ENCODE data around the gene PANK1.

Gene PANK1

DNA sequence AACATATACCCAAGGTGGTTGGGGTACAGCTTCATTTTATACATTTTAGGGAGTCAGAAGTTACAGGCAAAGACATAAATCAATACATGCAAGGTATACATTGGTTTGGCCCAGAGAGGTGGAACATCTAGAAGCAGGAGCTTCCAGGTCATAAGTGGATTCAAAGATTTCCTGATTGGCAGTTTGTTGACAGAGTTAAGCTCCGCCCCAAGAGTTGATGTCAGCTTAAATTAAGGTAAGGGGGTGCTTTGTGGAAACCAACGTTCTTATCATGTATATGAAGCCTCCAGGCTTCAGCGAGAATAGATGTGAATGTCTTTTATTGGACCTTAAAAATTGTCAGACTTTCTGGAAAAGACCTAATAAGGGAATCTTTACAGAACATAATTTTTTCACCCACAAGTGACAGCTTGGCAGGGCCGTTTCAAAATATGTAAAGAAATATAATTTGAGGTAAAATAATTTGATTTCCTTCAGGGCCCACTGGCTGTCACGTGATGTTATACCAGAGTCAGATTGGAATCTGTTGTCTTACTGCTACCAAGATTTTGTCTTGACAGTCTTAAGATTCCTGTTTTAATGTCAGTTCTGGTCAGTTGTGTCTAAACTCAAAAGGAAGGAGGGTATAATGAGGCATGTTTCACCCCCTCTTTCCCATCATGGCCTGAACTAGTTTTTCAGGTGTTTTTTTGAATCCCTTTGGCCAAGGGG lies 6.3 kb upstream of the PANK1 start:
- Histone ChIP-seq H3K27ac (ENCODE audit: low read length) (no peak overlapping the region), H3K27me3 (ENCODE audit: control insufficient read depth, insufficient read depth, low read length) (no peaks in the 10 kb centered on the region), H3K9ac (ENCODE audit: low read length) (no peak overlapping the region), H3K9me3 (ENCODE audit: control insufficient read depth, low read depth, low read length) (no peaks in the 10 kb centered on the region), H3K4me3 (ENCODE audit: low read length) (no peak overlapping the region), H3K4me1 (ENCODE audit: control insufficient read depth, low read depth, low read length) (peaks cover 12% of the 10 kb centered on the region), H3K36me3 (ENCODE audit: control insufficient read depth, low read depth, low read length) (no peaks in the 10 kb centered on the region)

DNA sequence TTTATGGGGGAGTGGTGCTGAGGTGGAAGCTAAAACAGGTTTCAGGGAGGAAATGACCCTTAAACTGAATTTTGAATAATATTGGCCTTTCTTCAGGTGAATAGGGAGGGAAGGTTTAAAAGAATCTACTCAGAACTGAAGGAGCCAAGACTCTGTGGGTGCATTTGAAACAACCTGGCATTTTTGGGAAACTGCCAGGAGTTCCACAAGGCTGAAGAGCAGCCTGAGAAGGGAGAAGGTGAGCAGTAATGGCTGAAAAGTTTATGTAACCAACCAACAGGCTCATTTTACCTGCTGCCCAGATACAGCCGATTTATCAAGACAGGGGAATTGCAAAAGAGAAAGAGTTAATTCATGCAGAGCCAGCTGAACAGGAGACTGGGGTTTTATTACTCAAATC lies 4.0 kb upstream of the PANK1 start:
- H3K27me3 ChIP-seq (ENCODE audit: control insufficient read depth, insufficient read depth, low read length) = no peaks in the 10 kb centered on the region
- H3K27ac ChIP-seq (ENCODE audit: low read length) = no peak overlapping the region
- peaks cover 20% of the 10 kb centered on the region for H3K4me1 ChIP-seq (ENCODE audit: control insufficient read depth, low read depth, low read length)
- H3K9ac ChIP-seq (ENCODE audit: low read length) = no peak overlapping the region
- no peaks in the 10 kb centered on the region for H3K9me3 ChIP-seq (ENCODE audit: control insufficient read depth, low read depth, low read length)
- no peak overlapping the region for H3K4me3 ChIP-seq (ENCODE audit: low read length)
- no peaks in the 10 kb centered on the region for H3K36me3 ChIP-seq (ENCODE audit: control insufficient read depth, low read depth, low read length)

DNA sequence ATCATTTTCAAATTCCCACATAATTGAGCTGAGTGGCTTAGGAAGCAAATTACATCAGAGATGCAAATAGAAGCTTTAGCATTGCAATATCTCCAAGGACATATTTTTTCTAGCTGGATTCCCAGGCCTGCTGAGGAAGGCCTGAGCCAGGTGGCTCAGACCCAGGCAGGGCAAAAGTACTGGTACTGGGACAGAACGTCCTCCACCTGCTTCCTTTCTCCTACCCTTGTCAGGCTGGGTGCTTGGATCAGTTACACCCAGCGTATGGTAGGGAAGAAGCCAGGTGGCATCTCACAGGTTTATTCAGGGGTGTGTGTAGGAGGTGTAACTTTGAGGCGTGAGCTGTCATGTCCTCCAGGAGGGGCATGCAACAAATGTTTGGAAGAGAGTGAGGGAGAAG lies 3.0 kb upstream of the PANK1 start:
- Histone ChIP-seq H3K27ac (ENCODE audit: low read length) (no peak overlapping the region), H3K9ac (ENCODE audit: low read length) (no peak overlapping the region), H3K4me1 (ENCODE audit: control insufficient read depth, low read depth, low read length) (peaks cover 22% of the 10 kb centered on the region), H3K36me3 (ENCODE audit: control insufficient read depth, low read depth, low read length) (no peaks in the 10 kb centered on the region), H3K9me3 (ENCODE audit: control insufficient read depth, low read depth, low read length) (no peaks in the 10 kb centered on the region), H3K4me3 (ENCODE audit: low read length) (no peak overlapping the region), H3K27me3 (ENCODE audit: control insufficient read depth, insufficient read depth, low read length) (no peaks in the 10 kb centered on the region)

DNA sequence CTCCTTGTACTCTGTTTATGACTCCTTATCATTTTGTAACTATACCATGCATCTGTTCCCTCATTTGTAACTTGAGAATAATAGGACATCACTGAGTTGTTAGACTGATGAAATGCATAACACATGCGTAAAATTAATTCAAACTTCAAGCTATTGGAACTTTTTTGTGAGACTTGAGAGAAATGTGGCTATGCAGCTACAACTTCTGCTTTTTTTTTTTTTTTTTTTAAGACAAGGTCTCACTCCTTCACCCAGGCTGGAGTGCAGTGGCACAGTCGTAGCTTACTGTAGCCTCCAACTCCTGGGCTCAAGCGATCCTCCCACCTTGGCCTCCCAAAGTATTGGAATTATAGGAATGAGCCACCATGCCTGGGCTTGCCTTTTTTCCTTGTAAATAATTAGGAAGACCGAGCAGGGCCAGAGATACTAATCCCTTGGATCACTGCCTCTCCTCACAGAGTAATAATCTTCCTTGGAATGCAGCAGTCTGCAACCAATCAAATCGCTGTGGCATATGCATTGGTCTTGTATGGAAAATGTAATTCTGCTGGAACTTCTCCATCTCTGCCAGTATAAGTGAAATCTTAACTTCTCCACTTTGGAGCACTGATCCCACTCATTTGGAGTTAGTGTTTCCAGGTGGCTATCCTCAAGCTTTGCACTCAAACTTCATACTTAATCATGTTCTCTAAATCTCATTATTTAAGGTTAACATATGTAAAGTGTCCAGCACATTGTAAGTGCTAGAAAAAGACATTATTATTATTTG lies 2.0 kb upstream of the PANK1 start:
- H3K9me3 ChIP-seq (ENCODE audit: control insufficient read depth, low read depth, low read length) = no peaks in the 10 kb centered on the region
- H3K36me3 ChIP-seq (ENCODE audit: control insufficient read depth, low read depth, low read length) = no peaks in the 10 kb centered on the region
- H3K27me3 ChIP-seq (ENCODE audit: control insufficient read depth, insufficient read depth, low read length) = no peaks in the 10 kb centered on the region
- peaks cover 30% of the 10 kb centered on the region for H3K4me1 ChIP-seq (ENCODE audit: control insufficient read depth, low read depth, low read length)
- no peak overlapping the region for H3K4me3 ChIP-seq (ENCODE audit: low read length)
- no peak overlapping the region for H3K9ac ChIP-seq (ENCODE audit: low read length)
- H3K27ac ChIP-seq (ENCODE audit: low read length) = no peak overlapping the region

DNA sequence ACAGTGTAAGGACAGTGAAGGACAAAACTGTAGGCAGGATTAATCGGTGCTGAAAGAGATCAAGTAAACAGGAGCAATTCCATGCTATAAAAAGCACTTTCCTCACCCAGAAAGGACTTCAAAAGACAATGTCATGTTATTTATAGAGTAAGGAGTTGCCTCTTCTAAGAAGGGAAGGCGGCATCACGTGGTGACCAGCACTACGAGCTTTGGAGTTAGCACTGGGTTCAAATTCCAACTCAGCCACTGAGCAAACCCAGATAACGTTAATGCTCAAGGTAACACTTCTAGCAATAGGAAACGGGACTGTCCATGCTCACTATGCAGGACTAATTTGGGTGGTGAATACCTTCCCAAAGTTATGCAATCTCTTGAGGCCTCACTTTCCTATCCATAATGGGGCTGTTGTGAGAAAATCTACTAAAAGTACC lies 715 bp upstream of the PANK1 start:
- Histone ChIP-seq H3K9ac (ENCODE audit: low read length) (peak overlapping the region; percentile 96), H3K27ac (ENCODE audit: low read length) (peak overlapping the region; percentile 95), H3K27me3 (ENCODE audit: control insufficient read depth, insufficient read depth, low read length) (no peaks in the 10 kb centered on the region)

DNA sequence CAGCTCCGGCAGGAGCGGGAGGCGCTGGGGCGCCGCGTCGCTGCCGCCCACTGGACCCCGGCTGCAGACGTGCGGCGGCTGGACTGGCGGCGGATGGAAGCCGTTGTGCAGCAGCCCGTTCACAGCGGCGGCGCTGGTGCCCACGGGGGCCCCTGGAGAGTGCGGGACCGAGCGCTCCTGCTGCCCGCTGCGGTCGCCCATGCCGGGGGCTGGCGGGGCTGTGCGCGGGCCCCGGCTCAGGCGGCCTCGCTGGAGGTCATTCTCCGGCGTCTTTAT lies 413 bp downstream of the PANK1 start:
- peak overlapping the region; percentile 95 for H3K27ac ChIP-seq (ENCODE audit: low read length)
- H3K9me3 ChIP-seq (ENCODE audit: control insufficient read depth, low read depth, low read length) = no peaks in the 10 kb centered on the region
- no peaks in the 10 kb centered on the region for H3K36me3 ChIP-seq (ENCODE audit: control insufficient read depth, low read depth, low read length)
- peak overlapping the region; percentile 100 for H3K4me3 ChIP-seq (ENCODE audit: low read length)
- peak overlapping the region; percentile 96 for H3K9ac ChIP-seq (ENCODE audit: low read length)
- peaks cover 29% of the 10 kb centered on the region for H3K4me1 ChIP-seq (ENCODE audit: control insufficient read depth, low read depth, low read length)
- no peaks in the 10 kb centered on the region for H3K27me3 ChIP-seq (ENCODE audit: control insufficient read depth, insufficient read depth, low read length)

More for the DNA sequence above, 715 bp upstream of the PANK1 start:
- Histone ChIP-seq H3K4me3 (ENCODE audit: low read length) (peak overlapping the region; percentile 100), H3K9me3 (ENCODE audit: control insufficient read depth, low read depth, low read length) (no peaks in the 10 kb centered on the region), H3K4me1 (ENCODE audit: control insufficient read depth, low read depth, low read length) (peaks cover 29% of the 10 kb centered on the region), H3K36me3 (ENCODE audit: control insufficient read depth, low read depth, low read length) (no peaks in the 10 kb centered on the region)

DNA sequence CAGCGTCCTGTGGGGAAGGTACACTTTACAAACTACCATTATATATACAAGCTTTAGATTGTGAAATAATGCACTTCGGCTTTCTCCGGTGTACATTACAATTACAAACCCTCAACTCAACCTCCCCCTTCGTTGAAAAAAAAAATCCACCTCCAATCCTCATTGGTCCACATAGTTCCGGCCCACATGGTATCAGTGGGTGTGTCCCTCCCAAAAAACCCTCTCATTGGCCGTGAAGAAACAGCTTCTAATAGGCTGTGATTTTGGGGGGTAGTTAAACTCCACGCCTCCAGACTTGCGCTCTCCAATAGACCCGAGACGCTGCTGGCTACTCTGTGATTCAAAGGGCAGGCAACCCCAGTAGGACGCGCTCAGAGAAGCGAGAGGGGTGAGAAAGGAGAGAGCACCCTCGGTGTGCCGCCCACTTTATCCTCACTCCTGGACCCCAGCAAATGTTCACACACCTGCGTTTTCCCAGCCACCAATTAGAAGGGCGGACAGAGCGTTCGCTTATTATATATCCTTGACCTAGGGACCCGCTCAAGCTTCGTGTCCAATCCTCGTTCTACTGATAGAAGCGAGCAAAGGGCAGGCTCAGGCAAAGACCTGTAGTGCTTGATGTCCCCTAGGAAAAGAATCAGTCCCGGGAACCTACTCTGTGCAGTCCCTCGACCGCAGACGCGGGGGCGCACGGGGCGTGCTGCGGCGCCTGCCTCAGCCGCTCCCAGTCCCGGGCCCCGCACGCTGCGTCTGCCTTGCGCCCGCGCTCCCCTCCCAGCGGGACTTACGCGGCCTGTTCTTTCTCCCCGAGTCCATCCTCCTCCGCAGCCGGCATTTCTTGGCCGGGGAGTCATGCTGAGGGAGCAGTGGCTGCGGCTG lies 991 bp downstream of the PANK1 start:
- Histone ChIP-seq H3K9me3 (ENCODE audit: control insufficient read depth, low read depth, low read length) (no peaks in the 10 kb centered on the region), H3K9ac (ENCODE audit: low read length) (peak overlapping the region; percentile 96), H3K4me1 (ENCODE audit: control insufficient read depth, low read depth, low read length) (peaks cover 29% of the 10 kb centered on the region), H3K27ac (ENCODE audit: low read length) (peak overlapping the region; percentile 78), H3K36me3 (ENCODE audit: control insufficient read depth, low read depth, low read length) (no peaks in the 10 kb centered on the region), H3K27me3 (ENCODE audit: control insufficient read depth, insufficient read depth, low read length) (no peaks in the 10 kb centered on the region), H3K4me3 (ENCODE audit: low read length) (peak overlapping the region; percentile 100)

DNA sequence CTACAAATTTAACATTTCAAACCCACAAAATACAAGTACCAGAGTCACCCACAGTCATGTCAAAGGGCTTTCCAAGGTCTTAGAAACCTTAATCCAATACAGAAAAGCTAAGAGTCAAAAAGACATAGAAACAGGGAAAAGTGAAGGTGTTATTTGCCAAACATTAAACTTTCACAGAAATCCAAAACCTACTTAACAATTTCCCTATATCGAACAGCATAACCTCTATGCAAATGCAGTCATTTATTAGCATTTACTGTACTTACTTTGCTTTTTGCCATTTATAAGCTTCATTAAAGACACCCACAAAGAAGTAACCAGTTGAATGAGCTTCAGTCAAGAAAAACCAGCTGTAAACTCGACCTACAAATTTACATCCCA lies 1.6 kb downstream of the PANK1 start:
- H3K9me3 ChIP-seq (ENCODE audit: control insufficient read depth, low read depth, low read length) = no peaks in the 10 kb centered on the region
- peaks cover 29% of the 10 kb centered on the region for H3K4me1 ChIP-seq (ENCODE audit: control insufficient read depth, low read depth, low read length)
- no peaks in the 10 kb centered on the region for H3K36me3 ChIP-seq (ENCODE audit: control insufficient read depth, low read depth, low read length)
- peak overlapping the region; percentile 96 for H3K9ac ChIP-seq (ENCODE audit: low read length)
- peak overlapping the region; percentile 100 for H3K4me3 ChIP-seq (ENCODE audit: low read length)
- peak overlapping the region; percentile 67 for H3K27ac ChIP-seq (ENCODE audit: low read length)
- no peaks in the 10 kb centered on the region for H3K27me3 ChIP-seq (ENCODE audit: control insufficient read depth, insufficient read depth, low read length)

DNA sequence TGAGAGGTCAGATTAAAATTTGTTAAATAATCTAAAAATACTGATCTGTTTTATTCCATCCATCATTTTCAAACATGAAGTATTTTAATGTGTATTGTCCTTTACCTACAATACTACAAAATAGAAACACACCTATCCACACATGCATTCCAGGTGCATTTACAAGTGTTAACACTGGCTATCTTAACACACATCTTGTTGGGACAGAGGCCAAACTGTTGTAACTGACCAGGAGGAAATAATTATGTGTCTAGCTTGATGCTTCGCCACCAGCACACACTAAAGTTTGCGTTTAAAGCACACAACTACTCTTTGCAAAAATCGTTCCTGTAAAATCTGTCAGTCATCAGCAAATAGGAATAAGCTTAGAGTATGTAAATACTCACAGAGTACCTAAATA lies 2.8 kb downstream of the PANK1 start:
- Histone ChIP-seq H3K9ac (ENCODE audit: low read length) (peak overlapping the region; percentile 96), H3K36me3 (ENCODE audit: control insufficient read depth, low read depth, low read length) (no peaks in the 10 kb centered on the region), H3K9me3 (ENCODE audit: control insufficient read depth, low read depth, low read length) (no peaks in the 10 kb centered on the region), H3K27ac (ENCODE audit: low read length) (no peak overlapping the region), H3K27me3 (ENCODE audit: control insufficient read depth, insufficient read depth, low read length) (no peaks in the 10 kb centered on the region), H3K4me1 (ENCODE audit: control insufficient read depth, low read depth, low read length) (peaks cover 29% of the 10 kb centered on the region), H3K4me3 (ENCODE audit: low read length) (peak overlapping the region; percentile 100)

DNA sequence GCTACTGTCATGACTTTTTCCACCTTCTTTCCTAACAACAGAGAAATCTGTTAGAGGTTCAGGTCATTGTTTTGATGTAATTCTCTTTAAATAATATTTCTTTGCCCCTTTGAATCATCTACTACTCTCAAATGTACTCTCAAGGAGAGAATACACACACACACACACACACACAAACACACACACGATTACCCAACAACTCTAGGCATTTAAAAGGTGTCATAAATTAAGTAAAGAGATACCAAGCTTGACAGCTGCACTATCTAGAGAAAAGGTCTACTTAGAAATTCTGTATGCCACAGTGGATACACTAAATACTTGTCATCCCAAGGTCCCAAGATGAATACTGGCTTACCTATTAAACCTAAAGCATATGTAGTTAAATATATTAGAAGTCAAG lies 4.8 kb downstream of the PANK1 start:
- Histone ChIP-seq H3K9me3 (ENCODE audit: control insufficient read depth, low read depth, low read length) (no peaks in the 10 kb centered on the region), H3K27me3 (ENCODE audit: control insufficient read depth, insufficient read depth, low read length) (no peaks in the 10 kb centered on the region), H3K4me3 (ENCODE audit: low read length) (no peak overlapping the region), H3K4me1 (ENCODE audit: control insufficient read depth, low read depth, low read length) (peaks cover 13% of the 10 kb centered on the region), H3K9ac (ENCODE audit: low read length) (no peak overlapping the region), H3K27ac (ENCODE audit: low read length) (no peak overlapping the region), H3K36me3 (ENCODE audit: control insufficient read depth, low read depth, low read length) (no peaks in the 10 kb centered on the region)

DNA sequence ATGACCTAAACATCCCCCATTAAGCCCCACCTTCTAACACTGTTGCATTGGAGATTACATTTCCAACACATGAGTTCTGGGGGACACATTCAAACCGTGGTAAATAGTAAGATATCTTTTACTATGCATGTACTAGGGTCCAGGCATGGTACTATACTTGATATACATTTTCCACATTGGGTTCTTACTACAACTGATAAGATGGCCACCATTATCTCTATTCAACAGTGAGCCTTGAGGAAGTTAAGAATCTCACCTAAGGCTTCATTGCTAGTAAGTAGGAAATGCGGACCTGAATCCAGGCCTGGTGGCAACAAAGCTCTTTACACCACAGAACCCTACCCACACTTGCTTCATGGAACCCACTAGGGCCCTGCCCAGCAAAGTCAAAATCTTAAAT lies 5.7 kb downstream of the PANK1 start:
- peaks cover 12% of the 10 kb centered on the region for H3K4me1 ChIP-seq (ENCODE audit: control insufficient read depth, low read depth, low read length)
- H3K9ac ChIP-seq (ENCODE audit: low read length) = no peak overlapping the region
- H3K27me3 ChIP-seq (ENCODE audit: control insufficient read depth, insufficient read depth, low read length) = no peaks in the 10 kb centered on the region
- H3K27ac ChIP-seq (ENCODE audit: low read length) = no peak overlapping the region
- H3K9me3 ChIP-seq (ENCODE audit: control insufficient read depth, low read depth, low read length) = no peaks in the 10 kb centered on the region
- peaks cover 5% of the 10 kb centered on the region for H3K36me3 ChIP-seq (ENCODE audit: control insufficient read depth, low read depth, low read length)
- no peak overlapping the region for H3K4me3 ChIP-seq (ENCODE audit: low read length)

Measured in iPS-18a (cell line).